ENCODE data around the gene COQ10A. TPM values are rescaled to one million over a fixed set of nuclear protein-coding genes. Genes with fewer than 3 reads are reported as not detected.

The COQ10A gene
- total and polyA plus RNA-seq, 10 of the 15 experiments (the other 5 are each of a cell fraction or from before 2014, with no cell fraction given), result 3.3 to 19.5 (median 6.9) TPM

DNA sequence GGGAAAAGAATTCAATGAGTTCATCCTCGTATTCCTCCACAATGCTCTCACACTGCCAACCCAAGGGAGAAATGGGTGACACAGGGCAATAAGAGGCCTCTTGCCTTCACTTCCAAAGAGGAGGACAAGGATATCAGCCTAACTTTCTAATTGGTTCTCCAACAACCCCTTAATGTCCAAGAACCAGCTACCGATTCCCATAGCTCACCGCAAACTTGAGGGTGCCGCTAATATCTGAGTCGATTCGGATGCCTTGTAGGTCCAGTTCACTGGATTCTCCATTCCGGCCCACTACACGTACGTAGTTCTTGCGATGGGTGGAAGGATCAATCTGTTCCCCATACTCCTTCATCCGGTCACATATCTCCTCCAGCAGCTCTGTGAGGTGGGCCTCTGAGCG lies 44.3 kb downstream of the COQ10A start:
- H3K27me3 ChIP-seq (replicated peaks in 1 of 2; ENCODE audit: control insufficient read depth in 2 of 2, insufficient read depth in 2 of 2, low read length in 1 of 2), result no peaks in the 10 kb centered on the region
- FAIRE-seq (no peak), ATAC-seq (no peak), DNase-seq (ENCODE audit: low read depth, low spot score) (no peak)
- in situ Hi-C loops (cut with MboI) (no loop called here), intact Hi-C loops (cut with micrococcal nuclease; ENCODE audit: unreplicated experiment) (no loop called here)
- TSS peak; percentile 15 for BruUV-seq (replicated peaks)
- no peak overlapping the region for H3K27ac ChIP-seq (ENCODE audit: control insufficient read depth, insufficient read depth)
- ChIA-PET POLR2A (interaction anchor here (0.9 to 1.4 kb wide), 3 partner anchors 8 to 49 kb away, joined by 3 to 4 read pairs (median 3); partner anchors contain the start of gene STAT2), CTCF (interaction anchor here (0.9 to 2.2 kb wide), 8 partner anchors 20 to 813 kb away, joined by 3 to 10 read pairs (median 4); no protein-coding TSS in a partner anchor), SMC1A (ENCODE audit: uncharacterized antibody, unreplicated experiment) (interaction anchor here (1.1 to 1.7 kb wide), 4 partner anchors 10 to 138 kb away, joined by 3 to 6 read pairs (median 4); partner anchors contain the start of gene TIMELESS), RAD21 (ENCODE audit: unreplicated experiment) (interaction anchor here (1.5 kb wide), 1 partner anchor 121 kb away, joined by 4 read pairs; the partner anchor contains the start of gene SMARCC2)
- H3K9ac ChIP-seq (ENCODE audit: control insufficient read depth, insufficient read depth, low read length), result no peak overlapping the region
- H3K9me3 ChIP-seq (replicated peaks; ENCODE audit: control insufficient read depth, insufficient read depth, low read length), result no peaks in the 10 kb centered on the region
- H4K20me1 ChIP-seq (ENCODE audit: control insufficient read depth, insufficient read depth), result no peaks in the 10 kb centered on the region
- H2AFZ ChIP-seq (ENCODE audit: control insufficient read depth, low read depth, low read length), result no peak overlapping the region
- H3K4me2 ChIP-seq (ENCODE audit: control insufficient read depth, insufficient read depth), result no peak overlapping the region
- peaks cover 1 to 14% of the 10 kb centered on the region in 2 experiments for H3K36me3 ChIP-seq (ENCODE audit: control insufficient read depth in 2 of 2, insufficient read depth in 2 of 2, low read length in 1 of 2)
- peaks cover 3% of the 10 kb centered on the region for H3K4me1 ChIP-seq (ENCODE audit: control insufficient read depth, insufficient read depth, low read length)
- H3K79me2 ChIP-seq (ENCODE audit: control insufficient read depth, insufficient read depth, low read length), result peaks cover 19% of the 10 kb centered on the region
- H3K4me3 ChIP-seq, result no peak overlapping the region
- TF ChIP-seq HDGF (IDR thresholded peaks at IDR 0.05), result no peak
- no peak for TF ChIP-seq TAF1 (IDR thresholded peaks at IDR 0.05; ENCODE audit: borderline replicate concordance, low read depth, low read length)
- WGBS (ENCODE audit: insufficient coverage, insufficient replicate concordance, low lambda C conversion rate, missing lambda C conversion rate), result 97% methylated on average over 12 of the region's 12 CpGs

DNA sequence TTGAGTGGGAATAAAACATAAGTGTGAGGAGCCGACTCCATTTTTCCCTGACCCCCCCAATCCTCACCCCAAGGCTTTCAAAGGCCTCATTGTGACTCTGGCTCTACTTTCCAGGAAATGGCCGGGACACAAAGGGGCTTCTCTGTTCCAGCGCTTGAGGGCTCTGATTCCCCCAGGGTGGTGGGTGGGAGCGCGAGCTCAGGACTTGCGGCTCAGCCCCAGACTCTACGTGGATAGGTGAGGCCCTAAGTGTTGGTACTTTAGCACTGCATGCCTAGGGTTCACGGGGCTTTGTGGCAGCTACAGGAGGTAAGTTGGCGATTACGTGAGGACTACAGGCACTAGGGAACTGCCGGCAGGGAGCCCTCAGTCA lies 48.5 kb downstream of the COQ10A start:
- H3K4me1 ChIP-seq (ENCODE audit: control insufficient read depth, insufficient read depth, low read length), result peaks cover 3% of the 10 kb centered on the region
- H3K4me3 ChIP-seq, result peak overlapping the region; percentile 97
- ChIA-PET CTCF (interaction anchor here (0.9 to 5.6 kb wide), 15 partner anchors 17 to 485 kb away, joined by 3 to 76 read pairs (median 5); partner anchors contain the start of genes ANKRD52, DNAJC14, PAN2 and RNF41), POLR2A (interaction anchor here (0.5 to 3.0 kb wide), 15 partner anchors 10 to 187 kb away, joined by 3 to 26 read pairs (median 5); partner anchors contain the start of genes ESYT1, IL23A, PAN2 and STAT2), RAD21 (ENCODE audit: unreplicated experiment) (interaction anchor here (1.0 to 5.5 kb wide), 12 partner anchors 18 to 321 kb away, joined by 3 to 71 read pairs (median 6); partner anchors contain the start of genes ANKRD52, PAN2, RNF41 and SMARCC2), SMC1A (ENCODE audit: uncharacterized antibody, unreplicated experiment) (interaction anchor here (0.7 to 2.8 kb wide), 9 partner anchors 24 to 319 kb away, joined by 3 to 25 read pairs (median 5); partner anchors contain the start of genes STAT2 and TIMELESS)
- H3K79me2 ChIP-seq (ENCODE audit: control insufficient read depth, insufficient read depth, low read length), result peaks cover 19% of the 10 kb centered on the region
- H2AFZ ChIP-seq (ENCODE audit: control insufficient read depth, low read depth, low read length), result peak overlapping the region; percentile 98
- peak overlapping the region; percentile 92 for H3K27ac ChIP-seq (ENCODE audit: control insufficient read depth, insufficient read depth)
- no peak for TF ChIP-seq CBX5 (IDR thresholded peaks at IDR 0.05; ENCODE audit: low read depth)
- no peak for TF ChIP-seq IKZF2 (IDR thresholded peaks at IDR 0.05)
- no peak for TF ChIP-seq RELA (IDR thresholded peaks at IDR 0.05; ENCODE audit: borderline replicate concordance, partially characterized antibody)
- TF ChIP-seq CBX3 (IDR thresholded peaks at IDR 0.05; ENCODE audit: borderline replicate concordance, low read depth), result no peak
- TF ChIP-seq, protein P1, sequence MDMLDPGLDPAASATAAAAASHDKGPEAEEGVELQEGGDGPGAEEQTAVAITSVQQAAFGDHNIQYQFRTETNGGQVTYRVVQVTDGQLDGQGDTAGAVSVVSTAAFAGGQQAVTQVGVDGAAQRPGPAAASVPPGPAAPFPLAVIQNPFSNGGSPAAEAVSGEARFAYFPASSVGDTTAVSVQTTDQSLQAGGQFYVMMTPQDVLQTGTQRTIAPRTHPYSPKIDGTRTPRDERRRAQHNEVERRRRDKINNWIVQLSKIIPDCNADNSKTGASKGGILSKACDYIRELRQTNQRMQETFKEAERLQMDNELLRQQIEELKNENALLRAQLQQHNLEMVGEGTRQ (IDR thresholded peaks at IDR 0.05; ENCODE audit: borderline replicate concordance, low read depth, low read length), result no peak
- TF ChIP-seq, protein P2, sequence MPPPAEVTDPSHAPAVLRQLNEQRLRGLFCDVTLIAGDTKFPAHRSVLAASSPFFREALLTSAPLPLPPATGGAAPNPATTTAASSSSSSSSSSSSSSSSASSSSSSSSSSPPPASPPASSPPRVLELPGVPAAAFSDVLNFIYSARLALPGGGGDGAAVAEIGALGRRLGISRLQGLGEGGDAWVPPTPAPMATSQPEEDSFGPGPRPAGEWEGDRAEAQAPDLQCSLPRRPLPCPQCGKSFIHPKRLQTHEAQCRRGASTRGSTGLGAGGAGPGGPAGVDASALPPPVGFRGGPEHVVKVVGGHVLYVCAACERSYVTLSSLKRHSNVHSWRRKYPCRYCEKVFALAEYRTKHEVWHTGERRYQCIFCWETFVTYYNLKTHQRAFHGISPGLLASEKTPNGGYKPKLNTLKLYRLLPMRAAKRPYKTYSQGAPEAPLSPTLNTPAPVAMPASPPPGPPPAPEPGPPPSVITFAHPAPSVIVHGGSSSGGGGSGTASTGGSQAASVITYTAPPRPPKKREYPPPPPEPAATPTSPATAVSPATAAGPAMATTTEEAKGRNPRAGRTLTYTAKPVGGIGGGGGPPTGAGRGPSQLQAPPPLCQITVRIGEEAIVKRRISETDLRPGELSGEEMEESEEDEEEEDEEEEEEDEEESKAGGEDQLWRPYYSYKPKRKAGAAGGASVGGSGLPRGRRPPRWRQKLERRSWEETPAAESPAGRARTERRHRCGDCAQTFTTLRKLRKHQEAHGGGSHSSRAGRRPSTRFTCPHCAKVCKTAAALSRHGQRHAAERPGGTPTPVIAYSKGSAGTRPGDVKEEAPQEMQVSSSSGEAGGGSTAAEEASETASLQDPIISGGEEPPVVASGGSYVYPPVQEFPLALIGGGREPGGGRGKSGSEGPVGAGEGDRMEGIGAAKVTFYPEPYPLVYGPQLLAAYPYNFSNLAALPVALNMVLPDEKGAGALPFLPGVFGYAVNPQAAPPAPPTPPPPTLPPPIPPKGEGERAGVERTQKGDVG (CRISPR knock-in tag; IDR thresholded peaks at IDR 0.05), result no peak
- no peak for TF ChIP-seq SREBF2 (IDR thresholded peaks at IDR 0.05; ENCODE audit: low read length)
- TF ChIP-seq HDAC2 (IDR thresholded peaks at IDR 0.05), result no peak
- intact Hi-C loops (cut with micrococcal nuclease; ENCODE audit: unreplicated experiment) (loop anchor here (5.0 kb wide), 1 partner anchor 198 kb away; the partner anchor contains the start of genes RPL41 and ZC3H10), in situ Hi-C loops (cut with MboI) (no loop called here)
- peak; percentile 47 for FAIRE-seq
- BruUV-seq (replicated peaks), result no TSS peak
- H3K4me2 ChIP-seq (ENCODE audit: control insufficient read depth, insufficient read depth), result peak overlapping the region; percentile 96
- H3K36me3 ChIP-seq (ENCODE audit: control insufficient read depth in 2 of 2, insufficient read depth in 2 of 2, low read length in 1 of 2), result peaks cover 3 to 14% of the 10 kb centered on the region in 2 experiments
- H3K27me3 ChIP-seq (replicated peaks in 1 of 2; ENCODE audit: control insufficient read depth in 2 of 2, insufficient read depth in 2 of 2, low read length in 1 of 2), result no peaks in the 10 kb centered on the region
- H3K9ac ChIP-seq (ENCODE audit: control insufficient read depth, insufficient read depth, low read length), result peak overlapping the region; percentile 90
- H3K9me3 ChIP-seq (replicated peaks; ENCODE audit: control insufficient read depth, insufficient read depth, low read length), result no peaks in the 10 kb centered on the region
- peak; percentile 6 for ATAC-seq
- DNase-seq (ENCODE audit: low read depth, low spot score), result no peak
- 1% methylated on average over 11 of the region's 11 CpGs for WGBS (ENCODE audit: insufficient coverage, insufficient replicate concordance, low lambda C conversion rate, missing lambda C conversion rate)
- H4K20me1 ChIP-seq (ENCODE audit: control insufficient read depth, insufficient read depth), result no peaks in the 10 kb centered on the region
